ENCODE results near the gene FCAMR. TPM values are rescaled to one million over a fixed set of nuclear protein-coding genes. Genes with fewer than 3 reads are reported as not detected.

FCAMR gene
- total RNA-seq, 2 experiments from 2014 or later, result not detected

GRCh38 chr1:206953126-206953525 lies 17.1 kb downstream of the FCAMR start:
- TF ChIP-seq CTCF (IDR thresholded peaks at IDR 0.05), result no peak
- DNase-seq, result no peak
- no peak overlapping the region for H3K4me3 Mint-ChIP-seq
- CTCF ChIA-PET, result interaction anchor here (0.8 to 2.0 kb wide), 2 partner anchors 18 to 25 kb away, joined by 3 to 8 read pairs; no protein-coding TSS in a partner anchor
- no peaks in the 10 kb centered on the region for H3K27me3 Mint-ChIP-seq
- no peaks in the 10 kb centered on the region for H3K9me3 Mint-ChIP-seq
- H3K36me3 Mint-ChIP-seq (ENCODE audit: low read depth), result no peaks in the 10 kb centered on the region
- peaks cover 14% of the 10 kb centered on the region for H3K4me1 Mint-ChIP-seq (ENCODE audit: low read depth)
- POLR2A ChIA-PET, result no interaction called here
- ATAC-seq, result no peak
- H3K27ac Mint-ChIP-seq, result no peak overlapping the region
- intact Hi-C loops (cut with micrococcal nuclease), result no loop called here

GRCh38 chr1:206952171-206952570 lies 18.1 kb downstream of the FCAMR start:
- Mint-ChIP-seq H3K36me3 (ENCODE audit: low read depth) (no peaks in the 10 kb centered on the region), H3K4me3 (no peak overlapping the region), H3K27me3 (no peaks in the 10 kb centered on the region), H3K4me1 (ENCODE audit: low read depth) (peaks cover 14% of the 10 kb centered on the region), H3K9me3 (no peaks in the 10 kb centered on the region), H3K27ac (no peak overlapping the region)
- ATAC-seq (no peak), DNase-seq (no peak)
- intact Hi-C loops (cut with micrococcal nuclease), result no loop called here
- POLR2A ChIA-PET, result no interaction called here
- CTCF ChIA-PET, result interaction anchor here (0.8 to 2.4 kb wide), 5 partner anchors 10 to 30 kb away, joined by 3 to 10 read pairs (median 3); no protein-coding TSS in a partner anchor
- no peak for TF ChIP-seq CTCF (IDR thresholded peaks at IDR 0.05)

- Mint-ChIP-seq H3K27ac (no peak overlapping the region), H3K27me3 (no peaks in the 10 kb centered on the region), H3K36me3 (ENCODE audit: low read depth) (no peaks in the 10 kb centered on the region), H3K9me3 (no peaks in the 10 kb centered on the region), H3K4me1 (ENCODE audit: low read depth) (peaks cover 14% of the 10 kb centered on the region), H3K4me3 (no peak overlapping the region)
- ChIA-PET CTCF (interaction anchor here (1.0 to 2.4 kb wide), 5 partner anchors 10 to 31 kb away, joined by 3 to 10 read pairs (median 3); no protein-coding TSS in a partner anchor), POLR2A (interaction anchor here (1.1 kb wide), 1 partner anchor 10 kb away, joined by 4 read pairs; no protein-coding TSS in a partner anchor)
- intact Hi-C loops (cut with micrococcal nuclease), result no loop called here
- DNase-seq (no peak), ATAC-seq (no peak)
- no peak for TF ChIP-seq CTCF (IDR thresholded peaks at IDR 0.05)
Observed at GRCh38 chr1:206951318-206952100, 18.8 kb downstream of the FCAMR start.

- TF ChIP-seq CTCF (IDR thresholded peaks at IDR 0.05), result no peak
Observed at GRCh38 chr1:206949641-206950040, 20.6 kb downstream of the FCAMR start.

GRCh38 chr1:206949208-206949607 lies 21.1 kb downstream of the FCAMR start:
- DNase-seq (no peak), ATAC-seq (no peak)
- no peak for TF ChIP-seq CTCF (IDR thresholded peaks at IDR 0.05)
- POLR2A ChIA-PET, result no interaction called here
- Mint-ChIP-seq H3K27me3 (peaks cover 2% of the 10 kb centered on the region), H3K4me3 (no peak overlapping the region), H3K27ac (no peak overlapping the region), H3K36me3 (ENCODE audit: low read depth) (no peaks in the 10 kb centered on the region), H3K9me3 (no peaks in the 10 kb centered on the region), H3K4me1 (ENCODE audit: low read depth) (no peaks in the 10 kb centered on the region)
- intact Hi-C loops (cut with micrococcal nuclease), result no loop called here
- CTCF ChIA-PET, result interaction anchor here (0.9 to 1.4 kb wide), 5 partner anchors 13 to 218 kb away, joined by 3 to 5 read pairs (median 4); no protein-coding TSS in a partner anchor

More at GRCh38 chr1:206949641-206950040, 20.6 kb downstream of the FCAMR start:
- H3K9me3 Mint-ChIP-seq, result no peaks in the 10 kb centered on the region
- H3K4me3 Mint-ChIP-seq, result no peak overlapping the region
- ChIA-PET CTCF (interaction anchor here (0.8 to 1.3 kb wide), 4 partner anchors 14 to 219 kb away, joined by 3 to 5 read pairs (median 4); no protein-coding TSS in a partner anchor), POLR2A (no interaction called here)
- peaks cover 4% of the 10 kb centered on the region for H3K4me1 Mint-ChIP-seq (ENCODE audit: low read depth)
- no peaks in the 10 kb centered on the region for H3K36me3 Mint-ChIP-seq (ENCODE audit: low read depth)
- ATAC-seq (no peak), DNase-seq (no peak)
- intact Hi-C loops (cut with micrococcal nuclease), result no loop called here
- H3K27me3 Mint-ChIP-seq, result peaks cover under 1% of the 10 kb centered on the region
- no peak overlapping the region for H3K27ac Mint-ChIP-seq

Measured in activated CD8-positive, alpha-beta T cell treated with anti-CD3 and anti-CD28 coated beads for 36 hours (primary cell).